ENCODE measurements around the gene ADAMTSL3. TPM values are rescaled to one million over a fixed set of nuclear protein-coding genes. Genes with fewer than 3 reads are reported as not detected.

Gene ADAMTSL3
- total RNA-seq, 1 experiment from 2014 or later, result 0.07 TPM

DNA sequence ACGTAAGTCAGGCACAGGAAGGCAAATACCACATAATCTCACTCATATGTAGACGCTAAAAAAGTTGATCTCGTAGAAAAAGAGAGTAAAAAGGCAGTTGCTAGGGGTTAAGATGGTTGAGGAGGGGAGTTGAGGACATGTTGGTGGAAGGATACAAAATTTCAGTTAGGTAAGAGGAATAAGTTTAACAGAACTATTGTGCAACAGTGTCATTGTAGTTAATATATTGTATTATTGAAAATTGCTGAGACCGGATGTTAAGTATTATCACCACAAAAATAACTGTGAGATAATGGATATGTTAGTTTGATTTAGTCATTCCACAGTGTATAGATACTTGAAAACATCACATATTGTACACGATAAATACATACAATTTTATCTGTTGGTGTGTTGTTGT is 139.1 kb downstream of the ADAMTSL3 start:
- ChIA-PET CTCF (no interaction called here), POLR2A (no interaction called here)
- H3K4me1 ChIP-seq, result no peaks in the 10 kb centered on the region
- H3K36me3 Mint-ChIP-seq (ENCODE audit: insufficient read depth, unreplicated experiment), result no peaks in the 10 kb centered on the region
- no peaks in the 10 kb centered on the region for H3K9me3 Mint-ChIP-seq (ENCODE audit: unreplicated experiment)
- H3K4me1 Mint-ChIP-seq (ENCODE audit: low read depth, unreplicated experiment), result no peaks in the 10 kb centered on the region
- no peak for DNase-seq
- H3K4me3 Mint-ChIP-seq (ENCODE audit: unreplicated experiment), result no peak overlapping the region
- TF ChIP-seq CTCF (IDR thresholded peaks at IDR 0.05; ENCODE audit: insufficient read depth in 1 of 2, low read depth in 1 of 2, low read length in 1 of 2, severe bottlenecking in 1 of 2, unreplicated experiment in 1 of 2), result no peak
- H3K9me3 ChIP-seq, result no peaks in the 10 kb centered on the region
- H3K4me3 ChIP-seq (ENCODE audit: low read depth, low read length), result no peak overlapping the region
- H3K27ac Mint-ChIP-seq (ENCODE audit: unreplicated experiment), result no peak overlapping the region
- peaks cover 15% of the 10 kb centered on the region for H3K27me3 Mint-ChIP-seq (ENCODE audit: insufficient read depth, unreplicated experiment)
- no peaks in the 10 kb centered on the region for H3K36me3 ChIP-seq (ENCODE audit: control insufficient read depth, insufficient read depth, low read length)
- no TSS peak for BruUV-seq (replicated peaks)
- H3K27me3 ChIP-seq (replicated peaks; ENCODE audit: control insufficient read depth, insufficient read depth, low read length), result no peaks in the 10 kb centered on the region
- intact Hi-C loops (cut with micrococcal nuclease; ENCODE audit: unreplicated experiment), result no loop called here

- Mint-ChIP-seq H3K27ac (ENCODE audit: unreplicated experiment) (no peak overlapping the region), H3K36me3 (ENCODE audit: insufficient read depth, unreplicated experiment) (no peaks in the 10 kb centered on the region), H3K4me1 (ENCODE audit: low read depth, unreplicated experiment) (no peaks in the 10 kb centered on the region), H3K9me3 (ENCODE audit: unreplicated experiment) (no peaks in the 10 kb centered on the region), H3K4me3 (ENCODE audit: unreplicated experiment) (no peak overlapping the region), H3K27me3 (ENCODE audit: insufficient read depth, unreplicated experiment) (peaks cover 8% of the 10 kb centered on the region)
- no peaks in the 10 kb centered on the region for H3K27me3 ChIP-seq (replicated peaks; ENCODE audit: control insufficient read depth, insufficient read depth, low read length)
- intact Hi-C loops (cut with micrococcal nuclease; ENCODE audit: unreplicated experiment), result no loop called here
- H3K4me3 ChIP-seq (ENCODE audit: low read depth, low read length), result no peak overlapping the region
- no TSS peak for BruUV-seq (replicated peaks)
- H3K4me1 ChIP-seq, result no peaks in the 10 kb centered on the region
- ChIA-PET POLR2A (no interaction called here), CTCF (no interaction called here)
- TF ChIP-seq CTCF (IDR thresholded peaks at IDR 0.05; ENCODE audit: insufficient read depth in 1 of 2, low read depth in 1 of 2, low read length in 1 of 2, severe bottlenecking in 1 of 2, unreplicated experiment in 1 of 2), result no peak
- H3K36me3 ChIP-seq (ENCODE audit: control insufficient read depth, insufficient read depth, low read length), result no peaks in the 10 kb centered on the region
- no peak for DNase-seq
- H3K9me3 ChIP-seq, result no peaks in the 10 kb centered on the region
Measured at GRCh38 chr15:83794209-83794608, 140.3 kb downstream of the ADAMTSL3 start.

DNA sequence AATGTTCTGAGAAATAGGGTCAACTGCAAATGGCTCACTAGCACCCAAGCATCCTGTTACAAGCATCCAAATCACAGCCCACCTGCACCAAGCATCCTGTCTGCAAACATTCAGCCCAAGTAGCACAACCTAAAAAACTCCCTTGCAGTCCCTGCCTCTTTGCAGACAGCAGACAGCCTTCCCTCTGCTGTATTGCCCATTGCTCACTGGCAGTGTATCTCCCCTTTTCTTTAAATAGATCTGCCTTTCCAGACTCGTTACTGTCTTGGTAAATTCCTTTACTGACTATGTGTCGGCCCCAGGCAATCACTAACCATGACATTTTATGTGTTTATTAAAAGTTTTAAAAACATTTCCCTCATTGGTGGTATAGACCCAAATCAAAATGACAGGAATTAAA is 155.4 kb downstream of the ADAMTSL3 start:
- Histone ChIP-seq H3K27me3 (replicated peaks; ENCODE audit: control insufficient read depth, insufficient read depth, low read length) (no peaks in the 10 kb centered on the region), H3K4me1 (no peaks in the 10 kb centered on the region), H3K9me3 (no peaks in the 10 kb centered on the region), H3K36me3 (ENCODE audit: control insufficient read depth, insufficient read depth, low read length) (no peaks in the 10 kb centered on the region), H3K4me3 (ENCODE audit: low read depth, low read length) (no peak overlapping the region)
- no peak for DNase-seq
- ChIA-PET POLR2A (no interaction called here), CTCF (no interaction called here)
- peaks cover 2% of the 10 kb centered on the region for H3K27me3 Mint-ChIP-seq (ENCODE audit: insufficient read depth, unreplicated experiment)
- no peaks in the 10 kb centered on the region for H3K4me1 Mint-ChIP-seq (ENCODE audit: low read depth, unreplicated experiment)
- no peak for TF ChIP-seq CTCF (IDR thresholded peaks at IDR 0.05; ENCODE audit: insufficient read depth in 1 of 2, low read depth in 1 of 2, low read length in 1 of 2, severe bottlenecking in 1 of 2, unreplicated experiment in 1 of 2)
- H3K9me3 Mint-ChIP-seq (ENCODE audit: unreplicated experiment), result no peaks in the 10 kb centered on the region
- no peaks in the 10 kb centered on the region for H3K36me3 Mint-ChIP-seq (ENCODE audit: insufficient read depth, unreplicated experiment)
- H3K27ac Mint-ChIP-seq (ENCODE audit: unreplicated experiment), result no peak overlapping the region
- H3K4me3 Mint-ChIP-seq (ENCODE audit: unreplicated experiment), result no peak overlapping the region
- intact Hi-C loops (cut with micrococcal nuclease; ENCODE audit: unreplicated experiment), result no loop called here
- no TSS peak for BruUV-seq (replicated peaks)

All from Caco-2 (cell line).